DOHH2 (cell line): ENCODE data around the gene PPARA.

ENCODE experiments used
- H3F3A ChIP-seq: fragments of 200-600 bp; sonication (generic), shearing (Covaris generic); 2 replicates; pipeline ENCODE4 v1.6.0; 2016; ENCODE audit warnings: antibody characterized with exemption, mild to moderate bottlenecking; ENCODE audit not compliant: control insufficient read depth, insufficient read depth
- H3K27ac ChIP-seq: fragments of 200-600 bp; sonication (generic); 2 replicates; pipeline ENCODE4 v1.5.1; 2014; ENCODE audit warnings: low read depth, mild to moderate bottlenecking, low read length, moderate library complexity
- H3K27me3 ChIP-seq: fragments of 200-600 bp; sonication (generic); 2 replicates; pipeline ENCODE4 v1.6.1; 2014; ENCODE audit warnings: mild to moderate bottlenecking, low read length, mixed read lengths; ENCODE audit not compliant: control insufficient read depth
- H3K36me3 ChIP-seq: fragments of 200-600 bp; sonication (generic); 2 replicates; pipeline ENCODE4 v1.6.1; 2014; ENCODE audit warnings: mild to moderate bottlenecking, low read length, moderate library complexity, mixed read lengths; ENCODE audit not compliant: control insufficient read depth
- H3K4me1 ChIP-seq: fragments of 200-600 bp; sonication (generic); 2 replicates; pipeline ENCODE4 v1.6.1; 2014; ENCODE audit warnings: mild to moderate bottlenecking, low read length, mixed read lengths; ENCODE audit not compliant: control insufficient read depth
- H3K4me2 ChIP-seq: fragments of 200-600 bp; sonication (generic); 2 replicates; pipeline ENCODE4 v1.6.0; 2014; ENCODE audit warnings: mild to moderate bottlenecking, low read length, moderate library complexity
- H3K4me3 ChIP-seq: fragments of 200-600 bp; sonication (generic); 2 replicates; pipeline ENCODE4 v1.5.1; 2014; ENCODE audit warnings: mild to moderate bottlenecking, low read length, mixed read lengths
- H3K79me2 ChIP-seq: fragments of 200-600 bp; sonication (generic); 2 replicates; pipeline ENCODE4 v1.6.1; 2014; ENCODE audit warnings: mild to moderate bottlenecking, low read length, mixed read lengths; ENCODE audit not compliant: control insufficient read depth
- H3K9me2 ChIP-seq: fragments of 200-600 bp; sonication (generic); replicated peaks from 2 replicates; pipeline ENCODE4 v1.6.1; 2014; ENCODE audit warnings: mild to moderate bottlenecking, low read length, mixed read lengths; ENCODE audit not compliant: control insufficient read depth
- H3K9me3 ChIP-seq: fragments of 200-600 bp; sonication (generic); 2 replicates; pipeline ENCODE4 v1.6.1; 2014; ENCODE audit warnings: antibody characterized with exemption, low read length, mixed read lengths; ENCODE audit not compliant: control insufficient read depth, insufficient read depth
- H4K20me1 ChIP-seq: fragments of 200-600 bp; sonication (generic); 2 replicates; pipeline ENCODE4 v1.6.0; 2014; ENCODE audit warnings: low read depth, mild to moderate bottlenecking, antibody characterized with exemption, low read length, moderate library complexity; ENCODE audit not compliant: control insufficient read depth, insufficient read depth
- CTCF ChIP-seq: fragments of 200-600 bp; sonication (generic); IDR thresholded peaks from one replicate; pipeline ENCODE4 v1.5.1; 2014; ENCODE audit warnings: antibody characterized with exemption, mild to moderate bottlenecking, low read depth, low read length; ENCODE audit not compliant: poor library complexity, severe bottlenecking
- EZH2phosphoT487 ChIP-seq: fragments of 200-600 bp; sonication (generic); IDR thresholded peaks from 2 replicates; pipeline ENCODE4 v1.6.1; 2017; ENCODE audit warnings: borderline replicate concordance, mild to moderate bottlenecking, antibody characterized with exemption, low read length, moderate library complexity, mixed read lengths

PPARA gene

GRCh38 chr22:46133588-46133855 is 16.8 kb upstream of the PPARA start:
- Histone ChIP-seq H4K20me1 (no peaks in the 10 kb centered on the region), H3K4me1 (peaks cover 23% of the 10 kb centered on the region), H3K4me3 (no peak overlapping the region), H3K27me3 (no peaks in the 10 kb centered on the region), H3K9me2 (no peaks in the 10 kb centered on the region), H3K9me3 (no peaks in the 10 kb centered on the region), H3K79me2 (no peaks in the 10 kb centered on the region), H3K27ac (no peak overlapping the region), H3F3A (no peaks in the 10 kb centered on the region), H3K36me3 (no peaks in the 10 kb centered on the region), H3K4me2 (no peak overlapping the region)
- TF ChIP-seq EZH2phosphoT487: no peak
- no peak for TF ChIP-seq CTCF

GRCh38 chr22:46134111-46134705 is 16.1 kb upstream of the PPARA start:
- no peak overlapping the region for H3K27ac ChIP-seq
- no peaks in the 10 kb centered on the region for H3F3A ChIP-seq
- H3K36me3 ChIP-seq: no peaks in the 10 kb centered on the region
- no peaks in the 10 kb centered on the region for H3K9me3 ChIP-seq
- peaks cover 16% of the 10 kb centered on the region for H3K4me1 ChIP-seq
- H3K79me2 ChIP-seq: no peaks in the 10 kb centered on the region
- no peaks in the 10 kb centered on the region for H3K27me3 ChIP-seq
- H3K4me2 ChIP-seq: no peak overlapping the region
- no peak overlapping the region for H3K4me3 ChIP-seq
- no peaks in the 10 kb centered on the region for H3K9me2 ChIP-seq
- TF ChIP-seq EZH2phosphoT487 (no peak), CTCF (no peak)
- no peaks in the 10 kb centered on the region for H4K20me1 ChIP-seq

- Histone ChIP-seq H4K20me1 (no peaks in the 10 kb centered on the region), H3K27ac (no peak overlapping the region), H3F3A (no peaks in the 10 kb centered on the region), H3K9me3 (no peaks in the 10 kb centered on the region), H3K79me2 (no peaks in the 10 kb centered on the region), H3K4me3 (no peak overlapping the region), H3K36me3 (no peaks in the 10 kb centered on the region), H3K4me1 (no peaks in the 10 kb centered on the region), H3K4me2 (no peak overlapping the region), H3K9me2 (no peaks in the 10 kb centered on the region), H3K27me3 (no peaks in the 10 kb centered on the region)
- no peak for TF ChIP-seq EZH2phosphoT487
- no peak for TF ChIP-seq CTCF
These were observed 14.5 kb upstream of the PPARA start for GRCh38 chr22:46135611-46136485.
